HepG2 (cell line): ENCODE results near the gene PADI2. TPM values are rescaled to one million over a fixed set of nuclear protein-coding genes. Genes with fewer than 3 reads are reported as not detected.

ENCODE experiments used
- AKAP8 ChIP-seq: sonication (generic); formaldehyde crosslinking; IDR thresholded peaks from 2 replicates; pipeline ENCODE4 v1.5.1; 2020; ENCODE audit warnings: mild to moderate bottlenecking, missing genetic modification reagents
- CREM ChIP-seq, 2 experiments: sonication (generic) in 1 of 2; formaldehyde crosslinking in 1 of 2; IDR thresholded peaks; 2 replicates each; pipeline versions ENCODE4 v1.4.0 to v1.6.1; 2016 to 2020; ENCODE audit warnings: antibody characterized with exemption in 1 of 2, mild to moderate bottlenecking in 1 of 2, missing genetic modification reagents in 1 of 2
- HNF1B ChIP-seq: sonication (generic); formaldehyde crosslinking; IDR thresholded peaks from 2 replicates; pipeline ENCODE4 v1.5.1; 2020; ENCODE audit warnings: mild to moderate bottlenecking, moderate library complexity, missing genetic modification reagents
- MIXL1 ChIP-seq: IDR thresholded peaks from 2 replicates; pipeline ENCODE4 v1.6.1; 2016
- MNT ChIP-seq: fragments of 450-650 bp; IDR thresholded peaks from 2 replicates; pipeline ENCODE4 v1.6.1; 2016
- RFX5 ChIP-seq: IDR thresholded peaks from 2 replicates; pipeline ENCODE4 v1.6.1; 2011; ENCODE audit warnings: low read depth, low read length, improper control_type of control experiment
- SOX6 ChIP-seq, 2 experiments: fragments of 450-650 bp in 1 of 2; sonication (generic) in 1 of 2; formaldehyde crosslinking in 1 of 2; IDR thresholded peaks; 2 replicates each; pipeline versions ENCODE4 v1.4.0 to v1.6.1; 2017 to 2020; ENCODE audit warnings: antibody characterized with exemption in 1 of 2, mild to moderate bottlenecking in 1 of 2, missing genetic modification reagents in 1 of 2
- TGIF2 ChIP-seq: IDR thresholded peaks from 2 replicates; pipeline ENCODE4 v1.6.1; 2016; ENCODE audit warnings: control low read depth, missing compliant biosample characterization
- YY1 ChIP-seq: IDR thresholded peaks from 2 replicates; pipeline ENCODE4 v1.6.1; 2011; ENCODE audit warnings: low read length, low read depth, moderate library complexity, mild to moderate bottlenecking; ENCODE audit not compliant: insufficient read depth, insufficient replicate concordance
- ZFX ChIP-seq: sonication (generic); formaldehyde crosslinking; IDR thresholded peaks from 2 replicates; pipeline ENCODE4 v1.4.0; 2020; ENCODE audit warnings: mild to moderate bottlenecking, low read depth, missing genetic modification reagents, moderate library complexity
- ZFY ChIP-seq: sonication (generic); formaldehyde crosslinking; IDR thresholded peaks from 2 replicates; pipeline ENCODE4 v1.4.0; 2020; ENCODE audit warnings: missing genetic modification reagents
- ZNF263 ChIP-seq: sonication (generic); formaldehyde crosslinking; IDR thresholded peaks from 2 replicates; pipeline ENCODE4 v1.4.0; 2020; ENCODE audit warnings: missing genetic modification reagents
- ZNF333 ChIP-seq: sonication (generic); formaldehyde crosslinking; IDR thresholded peaks from 2 replicates; pipeline ENCODE4 v1.4.0; 2020; ENCODE audit warnings: mild to moderate bottlenecking, missing genetic modification reagents, borderline replicate concordance
- ZNF33B ChIP-seq: sonication (generic); formaldehyde crosslinking; IDR thresholded peaks from 2 replicates; pipeline ENCODE4 v1.5.1; 2020; ENCODE audit warnings: mild to moderate bottlenecking, missing genetic modification reagents
- ZNF496 ChIP-seq: sonication (generic); formaldehyde crosslinking; IDR thresholded peaks from 2 replicates; pipeline ENCODE4 v1.8.1; 2023; ENCODE audit warnings: mild to moderate bottlenecking, moderate library complexity, missing genetic modification reagents; ENCODE audit not compliant: insufficient replicate concordance
- ZNF710 ChIP-seq: sonication (generic); formaldehyde crosslinking; IDR thresholded peaks from 2 replicates; pipeline ENCODE4 v1.5.0; 2020; ENCODE audit warnings: mild to moderate bottlenecking, missing genetic modification reagents, borderline replicate concordance
- ZNF740 ChIP-seq: sonication (generic); formaldehyde crosslinking; IDR thresholded peaks from 2 replicates; pipeline ENCODE4 v1.4.0; 2020; ENCODE audit warnings: missing genetic modification reagents
- polyA plus RNA-seq, 8 experiments: library from polyadenylated mRNA; depleted of rRNA in 3 of 8; stranded (reverse) in 7 of 8; unstranded in 1 of 8; fragments of >200 nt; fragmentation: Illumina TruSeq in 4 of 8; extraction: Trizol in 4 of 8; gene quantifications; 2 replicates each; pipeline versions ENCODE4 v1.2.1 to v1.2.3, GENCODE V29; 2011 to 2016; ENCODE audit warnings: low read depth in 4 of 8, missing spikeins in 1 of 8, mixed read lengths in 1 of 8; ENCODE audit not compliant: insufficient read depth in 1 of 8
- total RNA-seq, 5 experiments: library from RNA; depleted of rRNA; stranded (reverse); fragments of >200 nt; fragmentation: Illumina TruSeq; extraction: Trizol; gene quantifications; 2 replicates each; pipeline ENCODE4 v1.2.3, GENCODE V29; 2016; ENCODE audit warnings: low read depth in 1 of 5
- TF ChIP-seq, protein P1 (sequence below): sonication (generic); formaldehyde crosslinking; IDR thresholded peaks from 2 replicates; pipeline ENCODE4 v1.5.1; 2020; ENCODE audit warnings: mild to moderate bottlenecking, missing genetic modification reagents, moderate library complexity
- TF ChIP-seq, protein P2 (sequence below): sonication (generic); formaldehyde crosslinking; IDR thresholded peaks from 2 replicates; pipeline ENCODE4 v1.8.1; 2023; ENCODE audit warnings: mild to moderate bottlenecking, missing genetic modification reagents
- TF ChIP-seq, protein P3 (sequence below): IDR thresholded peaks from 2 replicates; pipeline ENCODE4 v1.6.1; 2016

PADI2 gene
- total and polyA plus RNA-seq, 2 of the 13 experiments (the other 11 are each of a cell fraction or from before 2014, with no cell fraction given), result not detected

GRCh38 chr1:17053685-17054410, 65.4 kb downstream of the PADI2 start, which contains the start of gene SDHB (continued):
- TF ChIP-seq MNT (peak; percentile 34; the same call in 1 of the 2 replicates), ZFX (CRISPR knock-in tag) (peak; percentile 83), ZNF710 (CRISPR knock-in tag) (no peak), SOX6 (IDR thresholded peaks at IDR 0.05) (no peak), SOX6 (CRISPR knock-in tag; IDR thresholded peaks at IDR 0.05) (peak; percentile 44), ZNF263 (CRISPR knock-in tag) (no peak), ZNF496 (CRISPR knock-in tag) (no peak), ZNF333 (CRISPR knock-in tag) (no peak), TGIF2 (no peak), HNF1B (0 out of 2 replicates have a peak, but pooled peaks have one; percentile 14), CREM (IDR thresholded peaks at IDR 0.05) (peak; percentile 84), CREM (CRISPR knock-in tag; IDR thresholded peaks at IDR 0.05) (0 out of 2 replicates have a peak, but pooled peaks have one; percentile 33), RFX5 (peak; percentile 19; the same call in 1 of the 2 replicates), ZFY (CRISPR knock-in tag) (peak; percentile 76), ZNF740 (CRISPR knock-in tag) (no peak), YY1 (peak; percentile 97), MIXL1 (CRISPR knock-in tag) (0 out of 2 replicates have a peak, but pooled peaks have one; percentile 5), AKAP8 (CRISPR knock-in tag) (no peak), ZNF33B (no peak)
- TF ChIP-seq, protein P1, sequence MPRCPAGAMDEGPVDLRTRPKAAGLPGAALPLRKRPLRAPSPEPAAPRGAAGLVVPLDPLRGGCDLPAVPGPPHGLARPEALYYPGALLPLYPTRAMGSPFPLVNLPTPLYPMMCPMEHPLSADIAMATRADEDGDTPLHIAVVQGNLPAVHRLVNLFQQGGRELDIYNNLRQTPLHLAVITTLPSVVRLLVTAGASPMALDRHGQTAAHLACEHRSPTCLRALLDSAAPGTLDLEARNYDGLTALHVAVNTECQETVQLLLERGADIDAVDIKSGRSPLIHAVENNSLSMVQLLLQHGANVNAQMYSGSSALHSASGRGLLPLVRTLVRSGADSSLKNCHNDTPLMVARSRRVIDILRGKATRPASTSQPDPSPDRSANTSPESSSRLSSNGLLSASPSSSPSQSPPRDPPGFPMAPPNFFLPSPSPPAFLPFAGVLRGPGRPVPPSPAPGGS, result no peak
- TF ChIP-seq, protein P2, sequence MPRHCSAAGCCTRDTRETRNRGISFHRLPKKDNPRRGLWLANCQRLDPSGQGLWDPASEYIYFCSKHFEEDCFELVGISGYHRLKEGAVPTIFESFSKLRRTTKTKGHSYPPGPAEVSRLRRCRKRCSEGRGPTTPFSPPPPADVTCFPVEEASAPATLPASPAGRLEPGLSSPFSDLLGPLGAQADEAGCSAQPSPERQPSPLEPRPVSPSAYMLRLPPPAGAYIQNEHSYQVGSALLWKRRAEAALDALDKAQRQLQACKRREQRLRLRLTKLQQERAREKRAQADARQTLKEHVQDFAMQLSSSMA (CRISPR knock-in tag), result no peak
- TF ChIP-seq, protein P3, sequence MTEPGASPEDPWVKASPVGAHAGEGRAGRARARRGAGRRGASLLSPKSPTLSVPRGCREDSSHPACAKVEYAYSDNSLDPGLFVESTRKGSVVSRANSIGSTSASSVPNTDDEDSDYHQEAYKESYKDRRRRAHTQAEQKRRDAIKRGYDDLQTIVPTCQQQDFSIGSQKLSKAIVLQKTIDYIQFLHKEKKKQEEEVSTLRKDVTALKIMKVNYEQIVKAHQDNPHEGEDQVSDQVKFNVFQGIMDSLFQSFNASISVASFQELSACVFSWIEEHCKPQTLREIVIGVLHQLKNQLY (CRISPR knock-in tag), result 0 out of 2 replicates have a peak, but pooled peaks have one; percentile 29
